ENCODE results near the gene ITPR1. TPM values are rescaled to one million over a fixed set of nuclear protein-coding genes. Genes with fewer than 3 reads are reported as not detected.

Gene ITPR1
- total RNA-seq, 1 experiment from 2014 or later, result 7.5 TPM

DNA sequence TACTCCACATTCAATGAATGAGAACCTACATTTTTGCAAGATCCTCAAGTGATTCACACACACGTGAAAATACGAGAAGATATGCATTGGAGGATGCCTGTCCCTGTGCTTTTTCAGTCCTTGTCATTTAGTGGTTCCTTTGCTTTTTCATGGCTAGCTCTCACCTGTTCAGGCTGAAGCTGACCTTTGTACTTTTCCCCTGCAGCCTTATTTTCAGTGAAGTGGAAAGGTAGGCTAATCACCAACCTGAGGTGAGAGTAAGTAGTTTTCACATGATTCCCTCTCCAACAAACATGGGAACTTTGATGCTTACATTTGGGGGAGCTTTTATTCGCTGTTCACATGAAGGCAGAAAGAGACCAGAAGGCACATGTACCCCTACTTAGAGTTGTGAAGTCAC lies 8.3 kb downstream of the ITPR1 start:
- Mint-ChIP-seq H3K27ac (ENCODE audit: low read depth, unreplicated experiment) (no peak overlapping the region), H3K4me1 (ENCODE audit: insufficient read depth, unreplicated experiment) (peaks cover 13% of the 10 kb centered on the region), H3K9me3 (ENCODE audit: unreplicated experiment) (no peaks in the 10 kb centered on the region), H3K4me3 (ENCODE audit: unreplicated experiment) (no peak overlapping the region), H3K36me3 (ENCODE audit: insufficient read depth, unreplicated experiment) (no peaks in the 10 kb centered on the region), H3K27me3 (ENCODE audit: insufficient read depth, unreplicated experiment) (no peaks in the 10 kb centered on the region)
- DNase-seq (ENCODE audit: unreplicated experiment), result no peak
- ChIA-PET CTCF (interaction anchor here (0.7 kb wide), 1 partner anchor 33 kb away, joined by 3 read pairs; no protein-coding TSS in a partner anchor), POLR2A (interaction anchor here (0.7 to 1.3 kb wide), 2 partner anchors 8 to 9 kb away, joined by 3 read pairs; partner anchors contain the start of gene ITPR1)
- BruUV-seq (replicated peaks), result no TSS peak
- TF ChIP-seq, protein P1, sequence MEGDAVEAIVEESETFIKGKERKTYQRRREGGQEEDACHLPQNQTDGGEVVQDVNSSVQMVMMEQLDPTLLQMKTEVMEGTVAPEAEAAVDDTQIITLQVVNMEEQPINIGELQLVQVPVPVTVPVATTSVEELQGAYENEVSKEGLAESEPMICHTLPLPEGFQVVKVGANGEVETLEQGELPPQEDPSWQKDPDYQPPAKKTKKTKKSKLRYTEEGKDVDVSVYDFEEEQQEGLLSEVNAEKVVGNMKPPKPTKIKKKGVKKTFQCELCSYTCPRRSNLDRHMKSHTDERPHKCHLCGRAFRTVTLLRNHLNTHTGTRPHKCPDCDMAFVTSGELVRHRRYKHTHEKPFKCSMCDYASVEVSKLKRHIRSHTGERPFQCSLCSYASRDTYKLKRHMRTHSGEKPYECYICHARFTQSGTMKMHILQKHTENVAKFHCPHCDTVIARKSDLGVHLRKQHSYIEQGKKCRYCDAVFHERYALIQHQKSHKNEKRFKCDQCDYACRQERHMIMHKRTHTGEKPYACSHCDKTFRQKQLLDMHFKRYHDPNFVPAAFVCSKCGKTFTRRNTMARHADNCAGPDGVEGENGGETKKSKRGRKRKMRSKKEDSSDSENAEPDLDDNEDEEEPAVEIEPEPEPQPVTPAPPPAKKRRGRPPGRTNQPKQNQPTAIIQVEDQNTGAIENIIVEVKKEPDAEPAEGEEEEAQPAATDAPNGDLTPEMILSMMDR (IDR thresholded peaks at IDR 0.05; ENCODE audit: unreplicated experiment), result no peak
- intact Hi-C loops (cut with micrococcal nuclease), result no loop called here

DNA sequence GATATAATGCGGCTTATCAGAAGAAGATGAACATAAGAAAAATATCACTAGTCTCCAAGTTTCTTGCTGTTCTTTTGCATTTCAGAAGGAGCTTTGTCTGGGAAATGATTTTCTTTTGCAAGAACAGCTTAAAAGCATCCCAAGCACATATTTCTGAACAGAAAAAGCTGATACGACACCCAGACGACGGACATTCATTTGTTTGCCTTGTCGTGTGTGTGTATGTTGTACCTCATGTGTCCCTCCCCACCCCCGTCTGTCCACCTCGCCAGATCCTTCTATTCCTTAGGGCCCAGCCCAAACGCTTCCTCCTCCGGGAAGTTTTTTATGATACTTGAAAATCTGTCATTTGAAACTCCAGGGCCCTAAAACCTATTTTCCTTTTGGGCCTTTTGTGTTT lies 8.8 kb downstream of the ITPR1 start:
- DNase-seq (ENCODE audit: unreplicated experiment), result no peak
- peaks cover 14% of the 10 kb centered on the region for H3K4me1 Mint-ChIP-seq (ENCODE audit: insufficient read depth, unreplicated experiment)
- no peaks in the 10 kb centered on the region for H3K27me3 Mint-ChIP-seq (ENCODE audit: insufficient read depth, unreplicated experiment)
- no peaks in the 10 kb centered on the region for H3K36me3 Mint-ChIP-seq (ENCODE audit: insufficient read depth, unreplicated experiment)
- POLR2A ChIA-PET, result interaction anchor here (0.7 to 1.3 kb wide), 2 partner anchors 8 to 9 kb away, joined by 3 read pairs; partner anchors contain the start of gene ITPR1
- no peak overlapping the region for H3K27ac Mint-ChIP-seq (ENCODE audit: low read depth, unreplicated experiment)
- TF ChIP-seq, protein P1 (IDR thresholded peaks at IDR 0.05; ENCODE audit: unreplicated experiment), result no peak
- intact Hi-C loops (cut with micrococcal nuclease), result no loop called here
- no peak overlapping the region for H3K4me3 Mint-ChIP-seq (ENCODE audit: unreplicated experiment)
- CTCF ChIA-PET, result no interaction called here
- H3K9me3 Mint-ChIP-seq (ENCODE audit: unreplicated experiment), result no peaks in the 10 kb centered on the region
- BruUV-seq (replicated peaks), result no TSS peak

DNA sequence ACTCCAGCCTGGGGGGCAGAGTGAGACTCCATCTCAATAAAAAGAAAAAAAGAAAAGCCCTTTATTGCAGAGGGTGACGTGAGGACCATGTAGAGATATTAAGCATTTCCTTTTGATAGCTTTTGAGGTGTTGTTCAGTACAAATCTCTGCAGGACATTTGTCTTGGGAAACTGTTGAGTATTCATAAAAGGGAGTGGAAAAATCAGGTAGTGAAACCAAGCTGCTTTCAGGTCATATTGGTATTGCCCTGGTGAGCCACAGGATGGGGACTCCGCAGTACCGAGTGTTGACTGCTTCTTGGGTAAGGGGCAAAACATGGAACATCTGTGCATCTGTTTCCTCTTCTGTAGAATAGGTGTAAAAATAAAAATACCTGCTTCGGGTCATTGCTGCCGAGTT lies 9.9 kb downstream of the ITPR1 start:
- CTCF ChIA-PET, result interaction anchor here (1.7 kb wide), 1 partner anchor 131 kb away, joined by 5 read pairs; no protein-coding TSS in a partner anchor
- no TSS peak for BruUV-seq (replicated peaks)
- H3K9me3 Mint-ChIP-seq (ENCODE audit: unreplicated experiment), result no peaks in the 10 kb centered on the region

DNA sequence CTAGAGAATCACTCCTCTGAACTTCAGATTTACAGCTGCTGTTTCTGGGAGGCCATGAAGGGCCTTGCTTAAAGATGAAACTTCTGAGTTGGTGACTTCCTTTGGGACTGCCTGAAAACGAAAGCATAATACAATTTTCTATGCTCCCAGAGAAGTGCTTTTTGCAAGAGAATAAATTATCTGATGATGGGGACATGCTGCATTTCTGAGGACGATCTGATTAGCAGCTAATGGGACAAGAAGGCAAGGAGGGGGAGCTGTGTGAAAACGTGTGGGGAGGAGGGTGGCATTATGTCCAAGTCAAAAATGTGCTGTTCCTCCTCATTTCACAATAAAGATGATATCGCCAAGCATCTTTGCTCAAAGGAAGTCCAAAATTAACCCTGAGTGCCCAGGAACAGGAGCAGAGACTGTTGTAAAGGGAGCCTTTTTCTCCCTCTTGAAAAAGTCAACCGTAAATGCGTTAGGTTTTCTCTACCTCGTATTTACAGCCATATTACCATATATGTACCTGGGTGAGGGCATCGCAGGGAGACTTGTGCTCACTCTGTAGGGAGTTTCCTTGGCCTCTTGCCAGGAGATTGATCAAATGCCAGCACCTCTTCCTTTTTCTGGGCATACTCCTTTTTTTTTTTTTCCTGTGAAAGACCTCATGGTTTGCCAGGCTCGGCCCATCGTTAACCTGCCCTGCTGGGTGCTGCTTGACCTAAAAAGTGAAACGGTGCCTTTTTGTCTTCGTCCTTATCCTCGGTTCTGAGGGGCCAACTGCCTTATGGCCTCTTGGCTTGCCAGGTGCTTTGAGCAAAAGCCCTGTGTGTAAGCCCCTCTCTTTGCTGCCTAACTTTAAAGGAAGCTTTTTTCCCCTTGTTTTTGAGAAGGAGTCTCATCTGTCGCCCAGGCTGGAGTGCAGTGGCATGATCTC lies 11.5 kb downstream of the ITPR1 start:
- ChIA-PET POLR2A (interaction anchor here (0.6 to 2.6 kb wide), 3 partner anchors 11 to 98 kb away, joined by 3 to 18 read pairs (median 3); partner anchors contain the start of genes ITPR1 and SUMF1), CTCF (interaction anchor here (0.6 to 1.7 kb wide), 4 partner anchors 10 to 522 kb away, joined by 3 to 5 read pairs (median 4); no protein-coding TSS in a partner anchor)
- TF ChIP-seq, protein P1 (IDR thresholded peaks at IDR 0.05; ENCODE audit: unreplicated experiment), result no peak
- H3K27ac Mint-ChIP-seq (ENCODE audit: low read depth, unreplicated experiment), result peak overlapping the region; percentile 61
- H3K4me3 Mint-ChIP-seq (ENCODE audit: unreplicated experiment), result no peak overlapping the region
- H3K9me3 Mint-ChIP-seq (ENCODE audit: unreplicated experiment), result no peaks in the 10 kb centered on the region
- intact Hi-C loops (cut with micrococcal nuclease), result no loop called here
- H3K36me3 Mint-ChIP-seq (ENCODE audit: insufficient read depth, unreplicated experiment), result no peaks in the 10 kb centered on the region
- peak; percentile 69 for DNase-seq (ENCODE audit: unreplicated experiment)
- H3K4me1 Mint-ChIP-seq (ENCODE audit: insufficient read depth, unreplicated experiment), result peaks cover 19% of the 10 kb centered on the region
- H3K27me3 Mint-ChIP-seq (ENCODE audit: insufficient read depth, unreplicated experiment), result no peaks in the 10 kb centered on the region
- no TSS peak for BruUV-seq (replicated peaks)

More for the DNA sequence above, 9.9 kb downstream of the ITPR1 start:
- H3K27ac Mint-ChIP-seq (ENCODE audit: low read depth, unreplicated experiment), result no peak overlapping the region
- POLR2A ChIA-PET, result no interaction called here
- H3K27me3 Mint-ChIP-seq (ENCODE audit: insufficient read depth, unreplicated experiment), result no peaks in the 10 kb centered on the region
- H3K36me3 Mint-ChIP-seq (ENCODE audit: insufficient read depth, unreplicated experiment), result no peaks in the 10 kb centered on the region
- H3K4me3 Mint-ChIP-seq (ENCODE audit: unreplicated experiment), result no peak overlapping the region
- DNase-seq (ENCODE audit: unreplicated experiment), result no peak
- intact Hi-C loops (cut with micrococcal nuclease), result no loop called here
- H3K4me1 Mint-ChIP-seq (ENCODE audit: insufficient read depth, unreplicated experiment), result peaks cover 19% of the 10 kb centered on the region
- TF ChIP-seq, protein P1 (IDR thresholded peaks at IDR 0.05; ENCODE audit: unreplicated experiment), result no peak
